HG03095 (cell line): ENCODE data around the gene SPTBN1.
A peak's percentile ranks its signal among the peaks of the same experiment; 100 is the strongest.

ENCODE experiments used
- ATAC-seq: cut with Tn5 transposase; IDR thresholded peaks from one replicate; pipeline ENCODE4 v1.9.1; 2021; ENCODE audit warnings: moderate library complexity; ENCODE audit not compliant: unreplicated experiment

Gene SPTBN1

GRCh38 chr2:54667726-54668650, 211.9 kb downstream of the SPTBN1 start:
- ATAC-seq = no peak

GRCh38 chr2:54668711-54669110, 212.6 kb downstream of the SPTBN1 start:
- no peak for ATAC-seq

- no peak for ATAC-seq
Measured at GRCh38 chr2:54669677-54670484, 213.8 kb downstream of the SPTBN1 start.

- ATAC-seq = no peak
Measured at GRCh38 chr2:54670485-54671009, 214.4 kb downstream of the SPTBN1 start.

- no peak for ATAC-seq
Measured at GRCh38 chr2:54671010-54671409, 214.9 kb downstream of the SPTBN1 start.

- ATAC-seq = no peak
Measured at GRCh38 chr2:54671875-54672589, 215.9 kb downstream of the SPTBN1 start.

GRCh38 chr2:54672590-54673456, 216.7 kb downstream of the SPTBN1 start:
- ATAC-seq = peak; percentile 48

- ATAC-seq = peak; percentile 37
Measured at GRCh38 chr2:54673501-54673998, 217.4 kb downstream of the SPTBN1 start.

GRCh38 chr2:54675281-54675680, 219.2 kb downstream of the SPTBN1 start:
- no peak for ATAC-seq

- no peak for ATAC-seq
Measured at GRCh38 chr2:54675738-54676137, 219.6 kb downstream of the SPTBN1 start.

GRCh38 chr2:54676656-54677055, 220.5 kb downstream of the SPTBN1 start:
- ATAC-seq = no peak

- ATAC-seq = no peak
Measured at GRCh38 chr2:54677476-54678265, 221.5 kb downstream of the SPTBN1 start.

GRCh38 chr2:54678719-54679118, 222.6 kb downstream of the SPTBN1 start:
- ATAC-seq = no peak

- ATAC-seq = peak; percentile 59
Measured at GRCh38 chr2:54680397-54681041, 224.4 kb downstream of the SPTBN1 start.

GRCh38 chr2:54681416-54681815, 225.3 kb downstream of the SPTBN1 start:
- no peak for ATAC-seq

GRCh38 chr2:54683596-54683995, 227.5 kb downstream of the SPTBN1 start:
- no peak for ATAC-seq

- no peak for ATAC-seq
Measured at GRCh38 chr2:54685263-54685775, 229.2 kb downstream of the SPTBN1 start.

- ATAC-seq = no peak
Measured at GRCh38 chr2:54687595-54688152, 231.5 kb downstream of the SPTBN1 start.
